ENCODE results near the gene ROPN1B. TPM values are rescaled to one million over a fixed set of nuclear protein-coding genes. Genes with fewer than 3 reads are reported as not detected.
"Not testable (repeated sequence)": the region's sequence is repeated elsewhere in the genome, so short reads cannot be mapped to it uniquely, and the experiment has no call there.

ROPN1B gene
- total RNA-seq, 1 experiment from 2014 or later: not detected

DNA sequence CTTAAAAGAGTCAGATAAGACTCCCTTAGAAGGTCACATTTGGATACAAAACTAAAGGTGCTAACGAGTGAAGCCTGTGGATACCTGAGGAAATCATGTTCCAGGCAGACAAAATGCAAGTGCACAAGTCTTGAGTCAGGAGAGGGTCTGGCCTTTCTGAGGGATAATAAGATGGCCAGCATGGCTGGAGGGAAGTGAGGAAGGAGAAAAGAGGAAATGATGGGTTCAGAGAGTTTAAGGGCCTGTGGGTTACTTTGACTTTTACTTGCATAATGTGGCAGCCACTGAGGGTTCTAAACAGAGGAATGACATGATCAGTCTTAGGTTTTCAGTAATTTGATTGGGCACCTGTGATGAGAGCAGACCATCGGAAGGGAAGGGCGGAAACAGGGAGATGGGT, 3.5 kb upstream of the ROPN1B start:
- H3K27ac ChIP-seq (ENCODE audit: low read depth, low read length, poor library complexity, severe bottlenecking): no peak overlapping the region
- H3K36me3 ChIP-seq (ENCODE audit: insufficient read depth, low read length, poor library complexity, severe bottlenecking): no peaks in the 10 kb centered on the region
- TF ChIP-seq, protein P1, sequence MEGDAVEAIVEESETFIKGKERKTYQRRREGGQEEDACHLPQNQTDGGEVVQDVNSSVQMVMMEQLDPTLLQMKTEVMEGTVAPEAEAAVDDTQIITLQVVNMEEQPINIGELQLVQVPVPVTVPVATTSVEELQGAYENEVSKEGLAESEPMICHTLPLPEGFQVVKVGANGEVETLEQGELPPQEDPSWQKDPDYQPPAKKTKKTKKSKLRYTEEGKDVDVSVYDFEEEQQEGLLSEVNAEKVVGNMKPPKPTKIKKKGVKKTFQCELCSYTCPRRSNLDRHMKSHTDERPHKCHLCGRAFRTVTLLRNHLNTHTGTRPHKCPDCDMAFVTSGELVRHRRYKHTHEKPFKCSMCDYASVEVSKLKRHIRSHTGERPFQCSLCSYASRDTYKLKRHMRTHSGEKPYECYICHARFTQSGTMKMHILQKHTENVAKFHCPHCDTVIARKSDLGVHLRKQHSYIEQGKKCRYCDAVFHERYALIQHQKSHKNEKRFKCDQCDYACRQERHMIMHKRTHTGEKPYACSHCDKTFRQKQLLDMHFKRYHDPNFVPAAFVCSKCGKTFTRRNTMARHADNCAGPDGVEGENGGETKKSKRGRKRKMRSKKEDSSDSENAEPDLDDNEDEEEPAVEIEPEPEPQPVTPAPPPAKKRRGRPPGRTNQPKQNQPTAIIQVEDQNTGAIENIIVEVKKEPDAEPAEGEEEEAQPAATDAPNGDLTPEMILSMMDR (conservative IDR thresholded peaks at IDR 0.05; ENCODE audit: low read depth, low read length): no peak
- TF ChIP-seq EZH2 (IDR thresholded peaks at IDR 0.05; ENCODE audit: borderline replicate concordance, low read depth, low read length, poor library complexity, severe bottlenecking): no peak
- CTCF ChIA-PET: no interaction called here
- peaks cover 54% of the 10 kb centered on the region for H3K27me3 ChIP-seq (replicated peaks; ENCODE audit: insufficient read depth, low read depth, low read length, poor library complexity)
- intact Hi-C loops (cut with micrococcal nuclease; ENCODE audit: unreplicated experiment): no loop called here
- POLR2A ChIA-PET (ENCODE audit: low non-redundant PET): no interaction called here
- H3K4me1 ChIP-seq (ENCODE audit: insufficient read depth, low read length, poor library complexity, severe bottlenecking): no peaks in the 10 kb centered on the region
- DNase-seq (ENCODE audit: low spot score): no peak
- H3K9me3 ChIP-seq (ENCODE audit: low read depth, low read length, poor library complexity, severe bottlenecking): no peaks in the 10 kb centered on the region
- no TSS peak for BruUV-seq (replicated peaks)
- H3K4me3 ChIP-seq (ENCODE audit: low read depth, low read length, poor library complexity, severe bottlenecking): no peak overlapping the region

DNA sequence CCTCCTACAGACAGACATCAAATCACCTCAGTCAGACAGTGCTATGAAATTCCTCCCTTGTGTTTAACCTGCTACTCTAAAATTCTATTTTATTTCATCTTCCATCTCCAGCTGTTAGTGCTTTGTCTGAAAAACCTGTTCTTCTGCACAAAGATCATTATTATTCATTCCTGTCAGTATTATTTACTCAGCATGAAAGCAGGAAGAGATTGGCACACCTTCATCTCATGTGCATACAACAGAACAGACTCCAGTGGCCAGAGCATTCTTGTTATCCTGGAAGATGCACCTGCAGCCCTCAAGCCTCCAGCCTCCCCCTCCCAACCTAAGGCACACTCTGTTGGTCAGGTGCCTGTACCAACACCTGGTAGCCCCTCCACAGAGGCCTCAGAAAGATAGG, 1.8 kb upstream of the ROPN1B start:
- DNase-seq (ENCODE audit: low spot score): no peak
- ChIA-PET CTCF (no interaction called here), POLR2A (ENCODE audit: low non-redundant PET) (no interaction called here)
- Histone ChIP-seq H3K36me3 (ENCODE audit: insufficient read depth, low read length, poor library complexity, severe bottlenecking) (no peaks in the 10 kb centered on the region), H3K9me3 (ENCODE audit: low read depth, low read length, poor library complexity, severe bottlenecking) (no peaks in the 10 kb centered on the region), H3K27me3 (replicated peaks; ENCODE audit: insufficient read depth, low read depth, low read length, poor library complexity) (peaks cover 70% of the 10 kb centered on the region), H3K4me3 (ENCODE audit: low read depth, low read length, poor library complexity, severe bottlenecking) (no peak overlapping the region), H3K27ac (ENCODE audit: low read depth, low read length, poor library complexity, severe bottlenecking) (no peak overlapping the region), H3K4me1 (ENCODE audit: insufficient read depth, low read length, poor library complexity, severe bottlenecking) (no peaks in the 10 kb centered on the region)
- no peak for TF ChIP-seq EZH2 (IDR thresholded peaks at IDR 0.05; ENCODE audit: borderline replicate concordance, low read depth, low read length, poor library complexity, severe bottlenecking)
- TF ChIP-seq, protein P1 (conservative IDR thresholded peaks at IDR 0.05; ENCODE audit: low read depth, low read length): no peak
- no TSS peak for BruUV-seq (replicated peaks)
- intact Hi-C loops (cut with micrococcal nuclease; ENCODE audit: unreplicated experiment): no loop called here

DNA sequence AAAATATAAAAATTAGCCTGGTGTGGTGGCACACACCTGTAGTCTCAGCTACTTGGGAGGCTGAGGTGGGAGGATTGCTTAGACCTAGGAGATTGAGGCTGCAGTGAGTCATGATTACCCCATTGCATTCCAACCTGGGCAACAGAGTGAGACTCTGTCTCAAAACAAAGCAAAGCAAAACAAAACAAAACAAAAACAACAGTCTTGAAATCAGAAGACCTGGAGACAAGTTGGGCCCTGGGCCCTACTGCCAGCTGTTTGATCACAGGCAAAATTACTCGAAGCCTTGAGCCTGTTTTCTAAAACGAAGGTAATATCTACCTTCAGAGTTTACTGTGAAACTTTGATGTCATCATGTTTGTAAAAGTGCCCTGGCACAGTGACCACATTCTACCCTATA, 857 bp upstream of the ROPN1B start:
- H3K4me3 ChIP-seq (ENCODE audit: low read depth, low read length, poor library complexity, severe bottlenecking); H3K36me3 ChIP-seq (ENCODE audit: insufficient read depth, low read length, poor library complexity, severe bottlenecking); BruUV-seq (replicated peaks); CTCF ChIA-PET; H3K9me3 ChIP-seq (ENCODE audit: low read depth, low read length, poor library complexity, severe bottlenecking); POLR2A ChIA-PET (ENCODE audit: low non-redundant PET); H3K4me1 ChIP-seq (ENCODE audit: insufficient read depth, low read length, poor library complexity, severe bottlenecking); intact Hi-C loops (cut with micrococcal nuclease; ENCODE audit: unreplicated experiment); DNase-seq (ENCODE audit: low spot score); H3K27ac ChIP-seq (ENCODE audit: low read depth, low read length, poor library complexity, severe bottlenecking): not testable (repeated sequence)
- H3K27me3 ChIP-seq (replicated peaks; ENCODE audit: insufficient read depth, low read depth, low read length, poor library complexity): peaks cover 72% of the 10 kb centered on the region
